GM13976 (cell line): ENCODE data around the gene TMEM273.

Experiments used
- DNase-seq: peaks from one replicate; pipeline ENCODE4 v3.0.0; 2012; ENCODE audit warnings: low spot score
- CTCF ChIP-seq: IDR thresholded peaks from 2 replicates; pipeline ENCODE4 v1.5.1; 2012; ENCODE audit warnings: borderline replicate concordance, mild to moderate bottlenecking; ENCODE audit not compliant: insufficient read depth; ENCODE audit errors: extremely low read depth, missing control alignments, control extremely low read depth
- in situ Hi-C: fragments of 300-500 bp; cut with MboI; formaldehyde crosslinking; loops from one replicate; pipeline ENCODE4 v1.12.0; 2022; ENCODE audit warnings: low sequenced_read_pairs, mixed read lengths, inconsistent platforms; ENCODE audit not compliant: unreplicated experiment

Gene TMEM273

GRCh38 chr10:49112098-49112497, 76.1 kb downstream of the TMEM273 start:
- no peak for DNase-seq
- TF ChIP-seq CTCF, result no peak
- in situ Hi-C loops, result no loop called here

GRCh38 chr10:49111320-49111698, 76.9 kb downstream of the TMEM273 start:
- TF ChIP-seq CTCF, result no peak
- in situ Hi-C loops, result no loop called here
- no peak for DNase-seq

- DNase-seq, result no peak
- in situ Hi-C loops, result no loop called here
- no peak for TF ChIP-seq CTCF
These were observed 77.4 kb downstream of the TMEM273 start for GRCh38 chr10:49110684-49111319.

GRCh38 chr10:49109669-49110340, 78.4 kb downstream of the TMEM273 start:
- in situ Hi-C loops, result no loop called here
- DNase-seq, result no peak
- no peak for TF ChIP-seq CTCF

GRCh38 chr10:49108656-49109055, 79.5 kb downstream of the TMEM273 start:
- TF ChIP-seq CTCF, result no peak
- in situ Hi-C loops, result no loop called here
- no peak for DNase-seq

GRCh38 chr10:49107887-49108267, 80.3 kb downstream of the TMEM273 start:
- DNase-seq, result no peak
- no peak for TF ChIP-seq CTCF
- in situ Hi-C loops, result no loop called here
